ENCODE measurements around the gene SH3BGR. TPM values are rescaled to one million over a fixed set of nuclear protein-coding genes. Genes with fewer than 3 reads are reported as not detected.

The SH3BGR gene
- total and polyA plus RNA-seq, 2 of the 4 experiments (the other 2 are of a cell fraction): 1.6 to 2.0 TPM

DNA sequence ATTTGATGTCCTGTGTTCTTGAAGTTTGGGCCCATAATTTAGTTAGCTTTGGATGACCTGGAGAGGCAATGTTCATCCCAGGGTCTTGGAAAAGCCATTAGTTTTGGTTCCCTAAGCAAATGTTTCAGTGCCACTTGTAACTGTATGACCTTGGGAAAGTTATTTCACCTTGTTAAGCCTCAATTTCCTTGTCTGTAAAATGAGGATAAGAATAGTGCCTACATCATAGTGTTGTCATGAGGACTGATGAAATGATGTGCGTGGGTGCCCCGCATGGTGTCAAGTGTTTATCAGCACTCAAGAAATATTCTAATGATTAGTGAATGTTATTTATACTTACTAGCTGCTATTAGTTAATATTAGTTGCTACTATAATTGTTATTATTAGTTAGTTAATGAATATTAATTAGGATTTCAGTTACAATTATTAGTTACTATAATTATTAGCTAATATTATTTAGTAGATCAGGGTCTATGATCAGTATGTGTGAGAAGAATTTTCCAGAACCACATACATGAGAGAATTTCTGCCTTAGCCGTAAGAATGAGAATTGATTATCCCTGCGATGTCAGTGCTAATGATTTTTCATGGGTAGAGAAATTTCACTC is 1.9 kb downstream of the SH3BGR start:
- no peak overlapping the region for H2AFZ ChIP-seq (replicated peaks; ENCODE audit: low read length, poor library complexity)
- POLR2A ChIA-PET (ENCODE audit: unreplicated experiment): no interaction called here
- H3K9me1 ChIP-seq (ENCODE audit: insufficient read depth, low read length): 0 out of 2 replicates have a peak, but pooled peaks cover 3% of the 10 kb centered on the region
- no peak overlapping the region for H4K8ac ChIP-seq (ENCODE audit: low read depth in 2 of 2, low read length in 2 of 2)
- in situ Hi-C loops (cut with MboI; ENCODE audit: low sequenced_read_pairs) (no loop called here), intact Hi-C loops (cut with micrococcal nuclease) (no loop called here), dilution Hi-C loops (cut with HindIII; ENCODE audit: low sequenced_read_pairs, unreplicated experiment) (no loop called here)
- H3K18ac ChIP-seq (ENCODE audit: low read depth, low read length): no peak overlapping the region
- H3K4me3 ChIP-seq (ENCODE audit: insufficient read depth, low read depth, low read length): no peak overlapping the region
- no peak overlapping the region for H3K27ac ChIP-seq (ENCODE audit: insufficient read depth, low read length)
- H2BK120ac ChIP-seq (ENCODE audit: low read depth, low read length): no peak overlapping the region
- no peaks in the 10 kb centered on the region; the same call in none of the 2 replicates for H3K4me1 ChIP-seq (ENCODE audit: control insufficient read depth, insufficient read depth, low read length)
- no TSS peak for BruUV-seq (replicated peaks)
- no peaks in the 10 kb centered on the region for H3K36me3 ChIP-seq (ENCODE audit: control insufficient read depth, insufficient read depth, low read length)
- ATAC-seq (ENCODE audit: low read depth) (no peak), DNase-seq (no peak)
- H2AK5ac ChIP-seq (ENCODE audit: low read depth, low read length): no peak overlapping the region
- CTCF ChIA-PET: interaction anchor here (0.9 to 1.0 kb wide), 2 partner anchors 12 to 30 kb away, joined by 3 read pairs; no protein-coding TSS in a partner anchor
- H4K91ac ChIP-seq (ENCODE audit: insufficient read depth, low read depth, low read length): no peak overlapping the region
- H3K9ac ChIP-seq (ENCODE audit: low read depth, low read length): no peak overlapping the region
- H3K27me3 ChIP-seq (ENCODE audit: control insufficient read depth, insufficient read depth, low read length): peaks cover 2% of the 10 kb centered on the region
- no peaks in the 10 kb centered on the region for H4K20me1 ChIP-seq (ENCODE audit: insufficient read depth, low read length)
- no peak overlapping the region for H3K56ac ChIP-seq (ENCODE audit: extremely low read depth, insufficient read depth, low read length)
- no peak overlapping the region for H2BK20ac ChIP-seq (ENCODE audit: low read depth, low read length)
- no peak overlapping the region for H2AK9ac ChIP-seq (replicated peaks; ENCODE audit: low read depth, low read length, poor library complexity)
- H3K4me2 ChIP-seq (ENCODE audit: low read depth, low read length): no peak overlapping the region
- H2BK5ac ChIP-seq (ENCODE audit: low read depth, low read length, poor library complexity, severe bottlenecking): no peak overlapping the region
- no peak overlapping the region for H3K4ac ChIP-seq (ENCODE audit: low read depth, low read length)
- TF ChIP-seq, protein P1, sequence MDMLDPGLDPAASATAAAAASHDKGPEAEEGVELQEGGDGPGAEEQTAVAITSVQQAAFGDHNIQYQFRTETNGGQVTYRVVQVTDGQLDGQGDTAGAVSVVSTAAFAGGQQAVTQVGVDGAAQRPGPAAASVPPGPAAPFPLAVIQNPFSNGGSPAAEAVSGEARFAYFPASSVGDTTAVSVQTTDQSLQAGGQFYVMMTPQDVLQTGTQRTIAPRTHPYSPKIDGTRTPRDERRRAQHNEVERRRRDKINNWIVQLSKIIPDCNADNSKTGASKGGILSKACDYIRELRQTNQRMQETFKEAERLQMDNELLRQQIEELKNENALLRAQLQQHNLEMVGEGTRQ (IDR thresholded peaks at IDR 0.05; ENCODE audit: low read depth, low read length): no peak
- TF ChIP-seq RFX5 (IDR thresholded peaks at IDR 0.05; ENCODE audit: low read depth, low read length) (no peak), NFE2L2 (IDR thresholded peaks at IDR 0.05; ENCODE audit: low read depth, low read length) (no peak), BHLHE40 (IDR thresholded peaks at IDR 0.05; ENCODE audit: low read depth, low read length) (no peak), RCOR1 (IDR thresholded peaks at IDR 0.05; ENCODE audit: insufficient replicate concordance, low read length) (no peak), CEBPB (IDR thresholded peaks at IDR 0.05; ENCODE audit: low read depth, low read length) (no peak), FOS (IDR thresholded peaks at IDR 0.05; ENCODE audit: low read depth, low read length) (no peak), SMC3 (IDR thresholded peaks at IDR 0.05; ENCODE audit: low read depth, low read length) (no peak), MXI1 (IDR thresholded peaks at IDR 0.05; ENCODE audit: borderline replicate concordance, low read depth, low read length) (no peak), ELK1 (IDR thresholded peaks at IDR 0.05; ENCODE audit: borderline replicate concordance, low read depth, low read length) (no peak), POLR2A (IDR thresholded peaks at IDR 0.05; ENCODE audit: low read depth, low read length) (no peak), MAFK (IDR thresholded peaks at IDR 0.05; ENCODE audit: low read depth, low read length) (no peak), MAZ (IDR thresholded peaks at IDR 0.05; ENCODE audit: borderline replicate concordance, low read depth, low read length) (no peak), RAD21 (IDR thresholded peaks at IDR 0.05; ENCODE audit: low read length) (no peak), CHD1 (IDR thresholded peaks at IDR 0.05; ENCODE audit: low read depth, low read length) (no peak)
- TF ChIP-seq, protein P2, sequence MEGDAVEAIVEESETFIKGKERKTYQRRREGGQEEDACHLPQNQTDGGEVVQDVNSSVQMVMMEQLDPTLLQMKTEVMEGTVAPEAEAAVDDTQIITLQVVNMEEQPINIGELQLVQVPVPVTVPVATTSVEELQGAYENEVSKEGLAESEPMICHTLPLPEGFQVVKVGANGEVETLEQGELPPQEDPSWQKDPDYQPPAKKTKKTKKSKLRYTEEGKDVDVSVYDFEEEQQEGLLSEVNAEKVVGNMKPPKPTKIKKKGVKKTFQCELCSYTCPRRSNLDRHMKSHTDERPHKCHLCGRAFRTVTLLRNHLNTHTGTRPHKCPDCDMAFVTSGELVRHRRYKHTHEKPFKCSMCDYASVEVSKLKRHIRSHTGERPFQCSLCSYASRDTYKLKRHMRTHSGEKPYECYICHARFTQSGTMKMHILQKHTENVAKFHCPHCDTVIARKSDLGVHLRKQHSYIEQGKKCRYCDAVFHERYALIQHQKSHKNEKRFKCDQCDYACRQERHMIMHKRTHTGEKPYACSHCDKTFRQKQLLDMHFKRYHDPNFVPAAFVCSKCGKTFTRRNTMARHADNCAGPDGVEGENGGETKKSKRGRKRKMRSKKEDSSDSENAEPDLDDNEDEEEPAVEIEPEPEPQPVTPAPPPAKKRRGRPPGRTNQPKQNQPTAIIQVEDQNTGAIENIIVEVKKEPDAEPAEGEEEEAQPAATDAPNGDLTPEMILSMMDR (conservative IDR thresholded peaks at IDR 0.05; ENCODE audit: low read depth, low read length): no peak
- H3K14ac ChIP-seq (replicated peaks; ENCODE audit: low read depth, low read length): no peak overlapping the region
- H3K9me3 ChIP-seq (ENCODE audit: control insufficient read depth, insufficient read depth, low read length): no peaks in the 10 kb centered on the region
- H3K23ac ChIP-seq (ENCODE audit: low read depth, low read length): no peak overlapping the region
- H3K79me1 ChIP-seq (ENCODE audit: low read depth in 1 of 2, low read length in 2 of 2): no peaks in the 10 kb centered on the region
- no peak overlapping the region for H2BK15ac ChIP-seq (ENCODE audit: low read depth, low read length)
- no peak overlapping the region for H4K5ac ChIP-seq (ENCODE audit: low read depth, low read length)
- WGBS, 2 experiments (ENCODE audit: extremely low coverage in 2 of 2, insufficient read length in 1 of 2): no CpG with 5 or more reads among the region's 4 CpGs

All from IMR-90 (cell line).